LHCN-M2 (cell line): ENCODE results near the gene HOXD4. TPM values are rescaled to one million over a fixed set of nuclear protein-coding genes. Genes with fewer than 3 reads are reported as not detected.

Experiments used
- DNase-seq: peaks from one replicate; pipeline ENCODE4 v3.0.0-alpha.2; 2012; ENCODE audit warnings: low read depth
- total RNA-seq: library from RNA; depleted of rRNA; stranded (reverse); fragments of >200 nt; gene quantifications from 2 replicates; pipeline ENCODE4 v1.2.3, GENCODE V29; 2014

HOXD4 gene
- total RNA-seq, 1 experiment from 2014 or later: not detected

- no peak for DNase-seq
These were observed 37.0 kb upstream of the HOXD4 start for GRCh38 chr2:176114120-176114929.

- DNase-seq: no peak
These were observed 36.3 kb upstream of the HOXD4 start for GRCh38 chr2:176114930-176115625.

- no peak for DNase-seq
These were observed 35.2 kb upstream of the HOXD4 start, which contains the start of gene HOXD10 for GRCh38 chr2:176115883-176116813. TSS of gene HOXD10 (plus strand) at chr2:176116778. CDS start at chr2:176116834, 56 bp downstream.

- no peak for DNase-seq
These were observed 34.1 kb upstream of the HOXD4 start for GRCh38 chr2:176117162-176117822.

GRCh38 chr2:176117823-176118371, 33.5 kb upstream of the HOXD4 start:
- DNase-seq: no peak

- DNase-seq: peak; percentile 38
These were observed 32.6 kb upstream of the HOXD4 start for GRCh38 chr2:176118601-176119339.

- DNase-seq: no peak
These were observed 30.8 kb upstream of the HOXD4 start for GRCh38 chr2:176120364-176121189.

GRCh38 chr2:176121190-176122051, 29.9 kb upstream of the HOXD4 start:
- no peak for DNase-seq

- DNase-seq: peak; percentile 25
These were observed 29.2 kb upstream of the HOXD4 start for GRCh38 chr2:176122052-176122682.

- DNase-seq: no peak
These were observed 28.5 kb upstream of the HOXD4 start, which contains the start of gene HOXD9 for GRCh38 chr2:176122683-176123410. TSS of gene HOXD9 (plus strand) at chr2:176122719. CDS start at chr2:176122769, 50 bp downstream.

GRCh38 chr2:176123411-176124109, 27.8 kb upstream of the HOXD4 start:
- no peak for DNase-seq

- no peak for DNase-seq
These were observed 27.0 kb upstream of the HOXD4 start for GRCh38 chr2:176124110-176124946.

- DNase-seq: no peak
These were observed 26.2 kb upstream of the HOXD4 start for GRCh38 chr2:176124947-176125771.

GRCh38 chr2:176125772-176126054, 25.6 kb upstream of the HOXD4 start:
- no peak for DNase-seq
